Fibroblast of lung (primary cell): Measurements from ENCODE around the gene SLC5A7. TPM values are rescaled to one million over a fixed set of nuclear protein-coding genes. Genes with fewer than 3 reads are reported as not detected.

Experiments used
- DNase-seq, 2 donors: peaks; one replicate each; pipeline versions ENCODE4 v3.0.0 to v3.0.0-alpha.2; 2010; ENCODE audit warnings: low read depth in 2 of 2
- H2AFZ ChIP-seq: 2 replicates; pipeline ENCODE4 v1.5.1; 2012; ENCODE audit warnings: low read length, control low read depth, inconsistent platforms
- H3K27ac ChIP-seq: 2 replicates; pipeline ENCODE4 v1.5.1; 2011; ENCODE audit warnings: low read length, control low read depth; ENCODE audit not compliant: insufficient read depth
- H3K27me3 ChIP-seq: 2 replicates; pipeline ENCODE4 v1.5.1; 2011; ENCODE audit warnings: mild to moderate bottlenecking, low read length; ENCODE audit not compliant: control insufficient read depth, insufficient read depth
- H3K36me3 ChIP-seq: 2 replicates; pipeline ENCODE4 v1.5.1; 2011; ENCODE audit warnings: low read length; ENCODE audit not compliant: control insufficient read depth, insufficient read depth
- H3K4me1 ChIP-seq: 2 replicates; pipeline ENCODE4 v1.5.1; 2011; ENCODE audit warnings: low read length; ENCODE audit not compliant: control insufficient read depth, insufficient read depth; ENCODE audit errors: extremely low read depth
- H3K4me2 ChIP-seq: 2 replicates; pipeline ENCODE4 v1.5.1; 2011; ENCODE audit warnings: low read length, control low read depth; ENCODE audit not compliant: insufficient read depth; ENCODE audit errors: extremely low read depth
- H3K4me3 ChIP-seq, 4 experiments: fragments of 200-600 bp in 1 of 4; sonication (generic) in 1 of 4; replicated peaks in 1 of 4; 2 replicates each; pipeline ENCODE4 v1.5.1; 2011 to 2016; ENCODE audit warnings: low read length in 4 of 4, low read depth in 3 of 4, mild to moderate bottlenecking in 3 of 4, control low read depth in 2 of 4, inconsistent platforms in 1 of 4, mixed read lengths in 1 of 4; ENCODE audit not compliant: insufficient read depth in 1 of 4; ENCODE audit errors: control extremely low read depth in 1 of 4
- H3K79me2 ChIP-seq: 2 replicates; pipeline ENCODE4 v1.5.1; 2012; ENCODE audit warnings: mild to moderate bottlenecking, low read length, inconsistent platforms; ENCODE audit not compliant: control insufficient read depth, insufficient read depth
- H3K9ac ChIP-seq: 2 replicates; pipeline ENCODE4 v1.5.1; 2011; ENCODE audit warnings: mild to moderate bottlenecking, low read length, control low read depth; ENCODE audit not compliant: insufficient read depth
- H3K9me3 ChIP-seq: 2 replicates; pipeline ENCODE4 v1.5.1; 2012; ENCODE audit warnings: low read depth, low read length; ENCODE audit not compliant: control insufficient read depth, insufficient read depth
- H4K20me1 ChIP-seq: 2 replicates; pipeline ENCODE4 v1.5.1; 2011; ENCODE audit warnings: low read length; ENCODE audit not compliant: control insufficient read depth, insufficient read depth; ENCODE audit errors: extremely low read depth
- EZH2 ChIP-seq: IDR thresholded peaks from 2 replicates; pipeline ENCODE4 v1.5.1; 2012; ENCODE audit warnings: low read length, control low read depth, mild to moderate bottlenecking; ENCODE audit errors: missing control alignments
- polyA plus RNA-seq, 2 donors: library from polyadenylated mRNA; depleted of rRNA in 1 of 2; stranded (reverse) in 1 of 2; unstranded in 1 of 2; fragments of >200 nt; gene quantifications; 2 replicates each; pipeline ENCODE4 v1.2.1, GENCODE V29; 2011 to 2012; ENCODE audit warnings: missing spikeins in 1 of 2
- total RNA-seq: library from RNA; depleted of rRNA; stranded (reverse); fragments of >200 nt; gene quantifications from 2 replicates; pipeline ENCODE4 v1.2.1, GENCODE V29; 2014
- TF ChIP-seq, protein P1 (sequence below), 2 donors: IDR thresholded peaks in 1 of 2; conservative IDR thresholded peaks in 1 of 2; 1 replicate in 1 of 2; 2 replicates in 1 of 2; pipeline ENCODE4 v1.5.1; 2011 to 2012; ENCODE audit warnings: low read length in 2 of 2, control low read depth in 1 of 2, inconsistent platforms in 1 of 2, low read depth in 1 of 2, mild to moderate bottlenecking in 1 of 2

SLC5A7 gene
- total and polyA plus RNA-seq, 2 donors (not counting 1 experiment from before 2014, with no cell fraction given): not detected

DNA sequence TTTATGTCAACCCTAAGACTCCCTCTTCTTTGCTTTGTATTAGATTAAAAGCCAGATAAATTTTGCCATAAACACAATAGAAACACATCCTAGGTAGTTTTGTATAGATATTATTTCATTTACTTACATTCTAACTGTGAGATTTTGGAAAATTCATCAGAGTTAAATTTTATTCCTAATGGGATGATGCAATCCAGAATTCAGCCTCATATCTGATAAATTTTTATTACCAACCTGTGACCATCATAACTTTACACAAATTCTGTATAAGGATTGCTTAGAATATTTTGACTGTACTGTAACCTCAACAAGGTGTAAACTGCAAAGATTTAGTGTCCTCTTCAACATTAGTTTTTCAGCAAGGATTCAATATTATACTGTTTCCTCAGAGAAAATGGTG is 4.4 kb downstream of the SLC5A7 start:
- Histone ChIP-seq H3K4me3 (no peak overlapping the region), H3K36me3 (no peaks in the 10 kb centered on the region), H3K4me2 (no peak overlapping the region), H2AFZ (no peak overlapping the region), H3K27ac (no peak overlapping the region), H4K20me1 (no peaks in the 10 kb centered on the region), H3K4me1 (no peaks in the 10 kb centered on the region), H3K9me3 (no peaks in the 10 kb centered on the region), H3K27me3 (no peaks in the 10 kb centered on the region), H3K9ac (no peak overlapping the region), H3K79me2 (no peaks in the 10 kb centered on the region)
- TF ChIP-seq EZH2: no peak
- TF ChIP-seq, protein P1, sequence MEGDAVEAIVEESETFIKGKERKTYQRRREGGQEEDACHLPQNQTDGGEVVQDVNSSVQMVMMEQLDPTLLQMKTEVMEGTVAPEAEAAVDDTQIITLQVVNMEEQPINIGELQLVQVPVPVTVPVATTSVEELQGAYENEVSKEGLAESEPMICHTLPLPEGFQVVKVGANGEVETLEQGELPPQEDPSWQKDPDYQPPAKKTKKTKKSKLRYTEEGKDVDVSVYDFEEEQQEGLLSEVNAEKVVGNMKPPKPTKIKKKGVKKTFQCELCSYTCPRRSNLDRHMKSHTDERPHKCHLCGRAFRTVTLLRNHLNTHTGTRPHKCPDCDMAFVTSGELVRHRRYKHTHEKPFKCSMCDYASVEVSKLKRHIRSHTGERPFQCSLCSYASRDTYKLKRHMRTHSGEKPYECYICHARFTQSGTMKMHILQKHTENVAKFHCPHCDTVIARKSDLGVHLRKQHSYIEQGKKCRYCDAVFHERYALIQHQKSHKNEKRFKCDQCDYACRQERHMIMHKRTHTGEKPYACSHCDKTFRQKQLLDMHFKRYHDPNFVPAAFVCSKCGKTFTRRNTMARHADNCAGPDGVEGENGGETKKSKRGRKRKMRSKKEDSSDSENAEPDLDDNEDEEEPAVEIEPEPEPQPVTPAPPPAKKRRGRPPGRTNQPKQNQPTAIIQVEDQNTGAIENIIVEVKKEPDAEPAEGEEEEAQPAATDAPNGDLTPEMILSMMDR (conservative IDR thresholded peaks at IDR 0.05 in 1 of 2, IDR thresholded peaks at IDR 0.05 in 1 of 2; ENCODE audit: low read depth in 1 of 2, low read length in 2 of 2): no peak
- DNase-seq: no peak

- H3K9me3 ChIP-seq: no peaks in the 10 kb centered on the region
- H4K20me1 ChIP-seq: no peaks in the 10 kb centered on the region
- TF ChIP-seq, protein P1 (conservative IDR thresholded peaks at IDR 0.05 in 1 of 2, IDR thresholded peaks at IDR 0.05 in 1 of 2; ENCODE audit: low read depth in 1 of 2, low read length in 2 of 2): no peak
- no peak for TF ChIP-seq EZH2
- no peak overlapping the region for H2AFZ ChIP-seq
- no peaks in the 10 kb centered on the region for H3K36me3 ChIP-seq
- H3K4me1 ChIP-seq: no peaks in the 10 kb centered on the region
- no peaks in the 10 kb centered on the region for H3K79me2 ChIP-seq
- H3K4me2 ChIP-seq: no peak overlapping the region
- DNase-seq: no peak
- no peak overlapping the region for H3K4me3 ChIP-seq
- no peak overlapping the region for H3K27ac ChIP-seq
- no peaks in the 10 kb centered on the region for H3K27me3 ChIP-seq
- no peak overlapping the region for H3K9ac ChIP-seq
These were observed 5.7 kb downstream of the SLC5A7 start for GRCh38 chr2:107992069-107992468.

- H4K20me1 ChIP-seq: no peaks in the 10 kb centered on the region
- no peaks in the 10 kb centered on the region for H3K27me3 ChIP-seq
- H3K9ac ChIP-seq: no peak overlapping the region
- no peak for TF ChIP-seq EZH2
- TF ChIP-seq, protein P1 (conservative IDR thresholded peaks at IDR 0.05 in 1 of 2, IDR thresholded peaks at IDR 0.05 in 1 of 2; ENCODE audit: low read depth in 1 of 2, low read length in 2 of 2): no peak
- no peaks in the 10 kb centered on the region for H3K79me2 ChIP-seq
- H2AFZ ChIP-seq: no peak overlapping the region
- no peaks in the 10 kb centered on the region for H3K9me3 ChIP-seq
- no peak overlapping the region for H3K27ac ChIP-seq
- H3K4me1 ChIP-seq: no peaks in the 10 kb centered on the region
- no peaks in the 10 kb centered on the region for H3K36me3 ChIP-seq
- no peak overlapping the region for H3K4me2 ChIP-seq
- DNase-seq: no peak
- no peak overlapping the region for H3K4me3 ChIP-seq
These were observed 12.8 kb downstream of the SLC5A7 start for GRCh38 chr2:107999158-107999557.
